ENCODE data around the gene ENOSF1.
"Not testable (repeated sequence)": the region's sequence is repeated elsewhere in the genome, so short reads cannot be mapped to it uniquely, and the experiment has no call there.

Gene ENOSF1

DNA sequence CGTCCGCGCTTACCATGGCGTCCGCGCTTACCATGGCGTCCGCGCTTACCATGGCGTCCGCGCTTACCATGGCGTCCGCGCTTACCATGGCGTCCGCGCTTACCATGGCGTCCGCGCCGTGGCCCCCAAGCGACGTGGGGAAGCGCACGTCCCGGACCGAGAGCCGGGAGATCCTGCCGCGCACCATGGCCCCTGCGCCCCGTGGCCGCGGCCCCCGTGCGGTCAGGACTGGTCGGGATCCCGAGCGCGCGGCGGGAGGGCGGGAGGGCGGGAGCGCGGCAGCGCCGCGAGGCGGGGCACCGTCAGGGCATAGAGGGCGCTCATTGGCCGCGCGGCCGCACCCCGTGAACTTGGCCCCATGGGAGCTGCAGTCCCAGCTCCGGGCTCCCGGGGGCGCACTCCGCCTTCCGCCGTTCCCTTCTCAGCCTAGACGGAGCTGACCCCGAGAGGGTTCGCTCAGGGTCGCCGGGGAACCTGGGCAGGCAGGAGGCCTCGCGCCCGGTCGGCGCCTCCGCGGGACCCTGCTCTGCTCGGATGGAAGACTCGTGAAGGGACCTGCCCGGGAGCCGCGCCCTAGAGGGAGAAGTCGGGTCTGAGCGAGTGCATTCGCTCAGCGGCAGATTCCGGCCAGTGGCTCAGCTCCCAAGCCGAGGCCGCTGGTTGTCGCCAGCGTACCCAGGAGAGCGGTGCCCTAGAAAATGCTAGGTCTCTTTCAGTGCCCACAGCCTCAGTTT, at the start of gene ENOSF1:
ENOSF1 (minus strand) TSS at position 230 of the 734 bp plus-strand sequence; CDS start at position 187, 43 bp downstream.
- no peak for DNase-seq

DNA sequence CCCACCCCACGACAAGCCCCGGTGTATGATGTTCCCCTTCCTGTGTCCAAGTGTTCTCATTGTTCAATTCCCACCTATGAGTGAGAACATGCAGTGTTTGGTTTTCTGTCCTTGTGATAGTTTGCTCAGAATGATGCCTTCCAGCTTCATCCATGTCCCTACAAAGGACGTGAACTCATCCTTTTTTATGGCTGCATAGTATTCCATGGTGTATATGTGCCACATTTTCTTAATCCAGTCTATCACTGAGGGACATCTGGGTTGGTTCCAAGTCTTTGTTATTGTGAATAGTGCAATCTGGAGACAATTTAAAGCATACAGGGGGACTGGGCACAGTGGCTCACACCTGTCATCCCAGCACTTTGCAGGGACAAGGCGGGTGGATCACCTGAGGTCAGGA, 47.4 kb upstream of the ENOSF1 start:
- not testable (repeated sequence) for DNase-seq

DNA sequence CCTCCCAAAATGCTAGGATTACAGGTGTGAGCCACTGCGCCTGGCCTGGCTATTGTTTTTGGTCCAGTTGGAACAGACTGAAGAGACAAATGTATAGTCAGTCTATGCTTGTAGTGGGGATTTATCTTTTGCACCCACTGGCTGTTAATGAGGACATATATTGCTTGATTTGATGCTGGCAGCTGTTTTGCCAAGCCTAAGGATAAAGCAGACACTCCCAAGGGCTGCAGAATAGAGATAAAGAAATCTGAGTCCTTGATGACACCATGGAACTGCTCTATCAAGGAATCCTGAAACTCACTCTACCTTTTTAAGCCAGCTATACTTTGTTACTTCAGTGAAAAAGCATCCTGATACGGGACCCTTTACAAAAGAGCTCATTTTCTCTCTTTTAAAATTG, 43.1 kb upstream of the ENOSF1 start:
- no peak for DNase-seq

- no peak for DNase-seq
Measured at GRCh38 chr18:754656-755055, 42.2 kb upstream of the ENOSF1 start.

DNA sequence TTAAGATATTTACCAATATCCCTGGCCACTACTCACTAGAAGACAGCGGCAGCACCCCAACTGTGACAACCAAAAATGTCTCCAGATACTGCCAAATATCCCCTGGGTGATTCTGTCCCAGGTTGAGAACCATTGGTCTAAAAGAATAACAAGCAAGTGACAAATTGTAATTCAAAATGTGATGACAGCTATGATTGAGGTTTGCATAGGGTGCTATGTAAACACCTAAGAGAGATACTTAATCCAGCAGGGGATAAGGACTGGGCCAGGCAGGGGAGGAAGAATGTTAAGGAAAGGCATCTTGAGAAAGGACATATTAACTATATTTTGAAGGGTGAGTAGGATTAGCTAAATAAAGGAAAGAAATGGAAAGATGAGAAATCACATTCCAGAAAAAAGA, 38.0 kb upstream of the ENOSF1 start:
- no peak for DNase-seq

- no peak for DNase-seq
Measured at GRCh38 chr18:744832-745597, 32.6 kb upstream of the ENOSF1 start.

DNA sequence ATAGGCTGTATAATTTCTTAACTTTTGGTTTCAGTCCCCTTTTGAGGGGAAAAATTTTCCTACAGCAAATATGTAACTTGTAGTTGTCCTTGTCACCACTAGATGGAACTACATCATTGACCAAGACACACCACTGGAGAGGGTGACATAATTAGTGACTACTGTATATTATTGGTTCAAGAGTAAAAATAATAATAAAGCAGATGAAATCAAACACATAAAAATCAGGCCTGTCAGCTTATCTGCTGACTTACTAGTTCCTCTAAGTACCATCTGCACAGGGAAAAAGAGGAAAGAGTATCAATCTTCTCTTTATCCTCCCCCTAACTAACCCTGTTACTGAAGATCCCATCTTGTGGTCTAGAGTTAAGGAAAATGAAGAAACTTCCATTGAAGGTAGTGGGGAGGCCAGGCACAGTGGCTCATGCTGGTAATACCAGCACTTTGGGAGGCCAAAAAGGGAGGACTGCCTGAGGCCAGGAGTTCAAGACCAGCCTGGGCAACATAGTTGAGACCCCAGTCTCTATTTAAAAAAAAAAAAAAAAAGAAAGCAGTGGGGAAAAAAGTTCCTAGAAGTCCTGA, 29.6 kb upstream of the ENOSF1 start:
- DNase-seq: no peak

DNA sequence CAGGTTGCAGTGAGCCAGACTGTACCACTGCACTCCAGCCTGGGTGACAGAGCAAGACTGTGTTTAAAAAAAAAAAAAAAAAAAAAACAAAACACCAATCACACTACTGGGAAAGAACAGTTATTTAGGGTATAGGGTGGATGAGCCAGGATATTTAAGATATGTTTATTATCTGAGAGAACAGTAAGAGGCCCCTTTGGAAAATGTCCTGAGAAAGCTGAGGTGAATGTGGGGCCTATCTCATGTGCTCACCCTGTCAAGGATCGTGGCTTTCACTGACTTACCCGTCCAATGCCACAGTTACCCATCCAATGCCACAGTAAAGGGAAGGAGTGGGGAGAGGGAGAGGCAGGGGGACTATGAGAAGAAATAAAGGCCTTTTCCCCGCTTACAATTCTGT, 19.9 kb upstream of the ENOSF1 start:
- no peak for DNase-seq

DNA sequence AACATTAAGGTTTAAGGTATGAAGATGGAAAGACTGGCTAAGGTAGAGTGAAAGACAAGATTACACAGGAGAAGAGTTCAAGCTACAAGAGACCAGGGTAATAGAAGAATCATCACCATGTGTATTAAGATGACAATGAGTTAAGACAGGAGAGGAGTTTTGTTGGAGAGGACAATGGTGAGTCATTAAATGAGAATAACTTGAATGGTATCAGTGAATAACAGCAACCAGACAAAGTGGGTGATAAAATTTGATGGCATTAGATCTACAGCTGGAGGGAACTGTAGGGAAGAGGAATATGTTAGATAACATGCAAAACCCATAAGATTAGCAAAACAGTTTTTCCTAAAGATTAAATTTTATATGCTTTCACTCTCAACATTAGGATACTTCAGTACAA, 18.8 kb upstream of the ENOSF1 start:
- no peak for DNase-seq

GRCh38 chr18:730692-731091, 18.3 kb upstream of the ENOSF1 start:
- no peak for DNase-seq

DNA sequence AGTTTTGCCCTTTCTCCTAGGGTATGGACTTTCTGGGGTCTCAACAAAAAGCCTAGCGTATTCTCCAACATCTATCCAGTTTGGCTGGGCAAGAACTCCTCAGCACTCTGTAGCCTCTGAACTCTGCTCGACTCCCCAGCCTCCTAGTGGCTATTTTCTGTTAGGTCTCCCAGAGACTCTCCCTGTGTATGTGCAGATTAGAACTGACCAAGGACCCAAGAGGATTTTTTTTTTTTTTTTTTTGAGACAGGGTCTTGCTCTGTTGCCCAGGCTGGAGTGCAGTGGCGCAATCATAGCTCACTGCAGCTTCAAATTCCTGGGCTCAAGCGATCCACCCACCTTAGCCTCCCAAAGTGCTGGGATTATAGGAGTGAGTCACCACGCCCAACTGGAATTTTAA, 17.7 kb upstream of the ENOSF1 start:
- not testable (repeated sequence) for DNase-seq

DNA sequence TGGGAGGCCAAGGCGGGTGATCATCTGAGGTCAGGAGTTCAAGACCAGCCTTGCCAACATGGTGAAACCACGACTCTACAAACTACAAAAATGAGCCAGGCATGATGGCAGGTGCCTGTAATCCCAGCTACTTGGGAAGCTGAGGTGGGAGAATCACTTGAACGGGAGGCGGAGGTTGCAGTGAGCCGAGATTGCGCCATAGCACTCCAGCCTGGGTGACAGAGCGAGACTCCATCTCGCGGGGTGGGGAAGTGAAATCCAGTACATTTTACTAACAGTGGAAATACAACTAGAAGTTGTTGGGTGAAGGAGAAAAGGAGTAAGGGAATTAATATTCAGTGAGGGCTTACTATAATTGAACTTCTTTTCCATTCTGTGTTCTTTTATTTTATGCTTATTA, 13.2 kb upstream of the ENOSF1 start:
- no peak for DNase-seq

DNA sequence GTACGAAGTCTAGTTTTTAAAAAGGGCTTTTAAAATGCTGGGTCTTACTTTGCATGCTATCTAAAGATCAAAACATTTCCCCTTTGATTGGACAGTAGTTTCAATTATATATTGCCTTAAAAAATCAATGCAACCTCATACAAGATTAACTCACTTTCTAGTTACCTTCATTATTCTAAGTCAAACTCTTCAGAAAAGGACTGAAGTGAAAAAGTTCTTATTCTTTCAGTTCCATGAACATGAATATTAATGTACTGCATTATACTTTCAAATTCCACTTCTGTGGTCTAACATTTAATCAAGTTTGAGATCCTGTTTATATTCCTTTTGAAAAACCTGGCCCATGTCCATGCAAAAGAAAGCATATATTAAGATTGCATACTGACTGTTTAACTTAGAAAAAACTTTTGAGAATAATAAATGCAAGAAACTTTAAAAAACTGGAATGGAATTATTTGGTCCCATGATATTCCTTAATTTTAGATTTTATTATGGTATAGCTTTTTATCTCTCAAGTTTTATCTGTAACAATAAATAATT, 11.2 kb upstream of the ENOSF1 start:
- DNase-seq: no peak

- DNase-seq: no peak
Measured at GRCh38 chr18:717003-717402, 4.6 kb upstream of the ENOSF1 start.

DNA sequence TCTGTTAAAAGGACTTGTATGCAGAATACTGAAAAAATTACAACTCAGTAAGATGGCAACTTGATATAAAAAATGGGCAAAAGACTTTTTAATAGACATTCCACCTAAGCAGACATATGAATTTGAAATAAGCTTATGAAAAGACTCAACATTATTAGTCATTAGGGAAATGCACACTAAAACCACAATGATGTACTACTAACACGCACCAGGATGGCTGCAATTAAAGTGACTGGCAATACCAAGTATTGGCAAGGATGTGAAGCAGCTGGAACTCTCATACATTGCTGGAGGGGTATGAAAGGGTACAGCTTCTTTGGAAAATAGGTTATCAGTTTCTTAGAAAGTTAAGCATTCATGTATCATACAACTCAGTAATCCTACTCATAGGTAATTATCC, 3.2 kb upstream of the ENOSF1 start:
- DNase-seq: no peak

DNA sequence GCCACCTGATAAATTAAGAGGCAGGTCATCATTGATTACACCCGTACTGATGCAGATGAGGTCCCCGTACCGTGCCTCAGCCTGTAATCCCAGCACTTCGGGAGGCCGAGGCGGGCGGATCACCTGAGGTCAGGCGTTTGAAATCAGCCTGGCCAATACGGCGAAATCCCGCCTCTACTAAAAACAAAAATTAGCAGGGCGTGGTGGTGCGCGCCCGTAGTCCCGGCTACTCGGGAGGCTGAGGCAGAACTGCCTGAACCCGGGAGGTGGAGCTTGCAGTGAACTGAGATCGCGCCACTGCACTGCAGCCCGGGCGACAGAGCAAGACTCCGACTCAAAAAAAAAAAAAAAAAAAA, 683 bp upstream of the ENOSF1 start:
- no peak for DNase-seq

DNA sequence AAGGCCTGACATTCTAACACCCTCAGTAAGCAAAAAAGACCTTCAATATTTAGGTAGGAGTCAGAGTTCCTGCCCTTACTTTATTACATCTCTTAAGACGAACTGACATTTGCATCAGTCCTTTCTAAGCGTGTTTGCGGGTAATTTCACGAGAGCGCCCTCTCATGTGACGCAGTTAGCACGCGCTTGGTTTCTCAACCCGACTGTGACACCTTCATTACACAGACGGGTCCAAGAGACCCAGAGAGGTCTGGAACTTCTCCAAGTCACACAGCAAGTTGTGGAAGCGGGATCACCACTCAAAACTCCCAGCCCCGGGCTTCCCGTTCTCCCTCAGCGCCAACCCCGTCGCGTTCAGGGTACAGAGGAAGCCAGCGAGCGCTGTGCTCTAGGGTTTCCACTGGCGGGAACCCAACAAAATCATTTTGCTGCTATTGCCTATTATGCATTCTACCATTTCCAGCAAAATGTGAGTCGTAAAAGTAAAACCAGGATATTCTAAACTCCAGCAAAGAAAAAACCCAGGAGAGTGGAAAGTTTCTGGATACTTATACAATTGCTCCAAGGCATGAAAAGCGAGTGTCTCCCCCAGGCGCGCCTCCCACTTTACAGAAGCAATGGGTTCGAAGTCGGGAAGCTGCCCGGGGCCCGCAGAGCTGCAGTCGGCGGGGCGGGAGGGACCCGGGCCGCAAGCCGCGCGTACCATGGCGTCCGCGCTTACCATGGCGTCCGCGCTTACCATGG, 601 bp downstream of the ENOSF1 start:
- DNase-seq: peak; percentile 15

DNA sequence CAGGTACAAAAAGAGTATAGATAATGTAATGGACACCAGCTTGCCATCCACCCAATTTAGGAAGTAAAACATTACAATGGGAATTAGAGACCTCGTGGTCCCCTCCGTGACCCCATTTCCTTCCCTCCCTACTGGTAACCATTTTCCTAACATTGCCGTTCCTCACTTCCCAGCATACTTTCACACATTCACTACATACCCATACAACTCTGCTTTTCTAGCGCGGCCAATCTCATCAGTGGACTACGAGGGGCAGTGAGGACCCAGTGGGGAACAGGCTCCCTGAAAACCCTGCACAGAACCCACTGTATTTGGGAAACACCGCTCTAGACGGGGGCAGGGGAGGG, 1.1 kb downstream of the ENOSF1 start:
- no peak for DNase-seq

DNA sequence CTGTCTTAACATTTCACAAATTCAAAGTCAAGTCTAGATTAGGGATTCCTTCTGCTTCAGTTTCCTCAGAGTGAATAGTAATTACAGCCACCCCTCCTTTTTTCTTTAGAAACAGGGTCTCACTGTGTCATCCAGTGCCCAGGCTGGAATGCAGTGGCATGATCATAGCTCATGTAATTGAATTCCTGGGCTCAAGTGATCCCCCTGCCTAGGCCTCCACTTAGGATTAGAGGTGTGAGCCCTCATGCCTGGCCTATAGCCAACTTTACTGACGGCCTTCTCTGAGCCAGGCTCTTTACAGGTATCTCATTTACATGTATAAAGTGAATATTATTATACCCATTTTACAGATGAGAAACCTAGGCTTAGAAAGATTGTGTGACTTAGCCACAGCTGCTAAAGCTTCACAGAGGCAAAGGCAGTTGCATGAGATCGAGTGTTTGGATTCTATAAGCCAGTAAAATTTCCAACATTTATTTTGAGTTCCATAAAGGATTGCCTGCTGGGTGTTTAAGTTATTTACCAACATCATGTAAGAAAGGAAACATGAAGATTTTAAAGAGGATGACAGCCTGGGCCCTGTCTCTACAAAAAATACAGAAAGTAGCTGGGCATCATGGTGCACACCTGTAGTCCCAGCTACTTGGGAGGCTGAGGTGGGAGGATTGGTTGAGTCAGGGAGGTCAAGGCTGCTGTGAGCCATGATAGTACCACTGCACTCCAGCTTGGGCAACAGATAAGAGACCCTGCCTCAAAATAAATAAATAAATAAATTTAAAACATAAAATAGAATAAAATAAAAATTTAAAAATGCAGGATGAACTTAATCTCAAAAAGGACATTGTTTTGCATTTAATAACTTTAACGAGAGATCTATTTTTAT, 1.8 kb downstream of the ENOSF1 start:
- DNase-seq: peak; percentile 12

DNA sequence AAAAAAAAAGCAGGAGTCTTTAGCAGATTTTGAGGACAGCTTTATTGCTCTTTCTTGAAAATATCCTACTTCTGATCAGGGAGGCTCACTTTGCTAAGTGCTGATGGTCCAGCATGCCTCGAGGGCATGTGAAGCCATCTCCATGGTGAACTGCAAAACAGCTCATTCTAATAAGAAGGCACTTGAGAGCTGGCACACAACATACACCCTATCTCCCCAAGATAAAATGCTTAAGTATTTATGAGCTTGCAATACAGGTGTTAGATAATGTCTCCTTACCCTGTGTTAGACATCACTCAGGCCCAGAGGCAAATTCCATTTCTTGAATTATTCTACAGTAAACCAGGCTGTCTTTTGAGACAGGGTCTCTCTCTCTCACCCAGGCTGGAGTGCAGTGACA, 2.7 kb downstream of the ENOSF1 start:
- peak; percentile 65 for DNase-seq

GRCh38 chr18:708096-708495, 4.3 kb downstream of the ENOSF1 start:
- DNase-seq: no peak

- no peak for DNase-seq
Measured at GRCh38 chr18:706405-706804, 6.0 kb downstream of the ENOSF1 start.

All from DMS79 (cell line).